A172 (cell line): ENCODE data around the gene UPK3BL2. TPM values are rescaled to one million over a fixed set of nuclear protein-coding genes. Genes with fewer than 3 reads are reported as not detected.
"Not testable (repeated sequence)": the region's sequence is repeated elsewhere in the genome, so short reads cannot be mapped to it uniquely, and the experiment has no call there.

Source experiments
- DNase-seq: peaks from one replicate; pipeline ENCODE4 v3.0.0-alpha.2; 2015; ENCODE audit warnings: low spot score
- total RNA-seq: library from RNA; depleted of rRNA; stranded (reverse); fragments of >200 nt; shearing (Covaris generic); gene quantifications from 2 replicates; pipeline ENCODE4 v1.2.3, GENCODE V29; 2014; rRNA removed

The UPK3BL2 gene
- total RNA-seq, 1 experiment from 2014 or later, result 1.00 TPM

GRCh38 chr7:102494473-102495149, 48.9 kb downstream of the UPK3BL2 start:
- not testable (repeated sequence) for DNase-seq

GRCh38 chr7:102494026-102494425, 49.5 kb downstream of the UPK3BL2 start:
- not testable (repeated sequence) for DNase-seq

DNA sequence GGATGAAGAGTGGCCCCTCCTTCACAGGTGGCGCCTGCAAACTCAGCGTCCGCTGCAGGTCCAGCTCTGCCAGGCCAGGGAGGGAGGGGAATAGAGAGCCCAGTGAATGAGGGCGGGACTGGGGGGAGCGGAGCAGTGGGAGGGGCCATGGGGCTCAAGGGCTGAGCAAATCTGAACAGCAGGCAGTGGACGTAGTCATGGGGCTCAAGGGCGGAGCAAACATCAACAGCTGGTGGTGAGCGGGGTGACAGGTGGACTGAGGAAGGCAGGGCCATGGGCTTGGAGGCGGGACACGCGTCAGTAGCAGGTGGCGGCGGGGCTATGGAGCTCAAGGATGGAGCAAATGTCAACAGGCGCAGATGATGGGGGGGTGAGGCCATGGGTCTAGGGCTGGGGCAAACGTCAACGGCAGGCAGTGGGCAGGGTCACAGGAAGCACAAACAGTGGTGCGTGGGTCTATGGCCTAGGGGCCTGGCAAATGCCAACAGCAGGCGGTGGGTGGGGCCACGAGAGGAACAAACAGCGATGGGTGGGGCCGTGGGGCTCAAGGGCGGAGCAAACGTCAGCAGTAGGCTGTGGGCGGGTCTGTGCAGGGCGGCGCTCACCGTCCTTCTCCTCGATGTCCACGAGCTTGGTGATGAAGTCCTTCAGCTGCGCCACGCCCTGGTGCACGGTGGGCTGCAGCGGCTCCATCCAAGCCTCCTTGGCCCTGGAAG, 50.1 kb downstream of the UPK3BL2 start:
- DNase-seq, result not testable (repeated sequence)

DNA sequence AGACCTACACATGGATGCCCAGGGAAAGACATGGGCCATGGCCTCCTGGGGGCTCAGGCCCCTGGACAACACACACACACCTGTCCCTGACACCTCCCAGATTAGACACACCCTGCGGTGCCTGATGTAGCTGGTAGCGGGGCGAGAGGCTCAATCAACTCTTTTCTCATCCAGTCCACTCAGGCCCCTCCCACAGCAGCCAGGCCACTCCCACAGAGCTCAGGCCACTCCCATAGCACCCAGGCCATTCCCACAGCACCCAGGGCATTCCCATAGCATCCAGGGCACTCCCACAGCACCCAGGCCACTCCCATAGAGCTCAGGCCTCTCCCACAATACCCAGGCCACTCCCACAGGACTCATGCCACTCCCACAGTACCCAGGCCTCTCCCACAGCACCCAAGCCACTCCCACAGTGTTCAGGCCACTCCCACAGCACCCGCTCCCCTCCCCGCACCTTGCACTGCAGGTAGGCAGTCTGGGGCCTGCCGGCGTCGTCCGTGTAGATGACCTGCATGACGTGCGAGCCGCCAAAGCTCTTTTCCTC, 52.9 kb downstream of the UPK3BL2 start:
- not testable (repeated sequence) for DNase-seq

Other genes starting within 250 kb of the UPK3BL2 start
- gene SPDYE6, start 187.3 kb downstream of the UPK3BL2 start, total RNA-seq, result not detected in 2 replicates
- gene PRKRIP1, start 147.3 kb downstream of the UPK3BL2 start, total RNA-seq, result 27.1 and 33.5 TPM in 2 replicates
- 67.6 and 77.9 TPM in 2 replicates for gene ORAI2, start 110.1 kb downstream of the UPK3BL2 start, total RNA-seq
- 15.3 and 20.8 TPM in 2 replicates for gene ALKBH4, start 78.8 kb downstream of the UPK3BL2 start, total RNA-seq
- 43.6 and 52.0 TPM in 2 replicates for gene LRWD1, start 78.7 kb downstream of the UPK3BL2 start, total RNA-seq
- gene POLR2J, start 64.8 kb downstream of the UPK3BL2 start, total RNA-seq, result 45.6 and 52.1 TPM in 2 replicates
- gene RASA4B, start 25.9 kb downstream of the UPK3BL2 start, total RNA-seq, result 0.07 and 3.9 TPM in 2 replicates
- gene SPDYE2, start 7.5 kb upstream of the UPK3BL2 start, total RNA-seq, result 0.10 TPM in 1 of 2 replicates, not detected in the other
- 8.6 and 14.1 TPM in 2 replicates for gene POLR2J3, start 28.9 kb upstream of the UPK3BL2 start, total RNA-seq
- 10.8 and 15.8 TPM in 2 replicates for gene RASA4, start 73.1 kb upstream of the UPK3BL2 start, total RNA-seq
- 12.8 and 13.9 TPM in 2 replicates for gene UPK3BL1, start 99.1 kb upstream of the UPK3BL2 start, total RNA-seq
- gene SPDYE2B, start 106.6 kb upstream of the UPK3BL2 start, total RNA-seq, result not detected in 2 replicates
- 2.4 and 2.8 TPM in 2 replicates for gene POLR2J2, start 128.0 kb upstream of the UPK3BL2 start, total RNA-seq
- gene FAM185A, start 205.3 kb upstream of the UPK3BL2 start, total RNA-seq, result 12.1 and 12.5 TPM in 2 replicates